ENCODE measurements around the gene GMNC.

DNA sequence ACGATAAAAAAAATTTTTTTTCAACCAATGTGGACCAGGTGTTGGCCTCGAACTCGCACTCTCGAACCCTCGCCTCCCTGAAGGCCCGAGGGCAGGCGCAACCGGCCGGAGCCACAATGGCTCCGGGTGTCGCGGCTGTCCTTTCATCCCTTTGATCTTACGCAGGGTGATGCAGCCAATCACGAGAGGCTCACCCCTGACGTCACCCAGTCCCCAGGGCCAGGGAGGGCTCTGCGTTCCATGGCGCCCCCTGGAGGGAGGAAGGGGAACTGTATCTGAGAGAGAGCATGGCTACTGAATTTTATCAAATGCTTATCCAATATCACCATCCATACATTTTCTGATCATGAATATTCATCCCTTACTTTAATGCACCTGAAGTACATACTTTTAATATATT lies 15.4 kb upstream of the GMNC start:
- TF ChIP-seq GATA2 (IDR thresholded peaks at IDR 0.05; ENCODE audit: low read depth, low read length): no peak
- no peak for TF ChIP-seq GATA3 (IDR thresholded peaks at IDR 0.05; ENCODE audit: low read depth, low read length)
